ENCODE results near the gene DCAF12. TPM values are rescaled to one million over a fixed set of nuclear protein-coding genes. Genes with fewer than 3 reads are reported as not detected.

Gene DCAF12
- total RNA-seq, 1 experiment from 2014 or later = 40.2 TPM

GRCh38 chr9:34097865-34098264 lies 28.6 kb downstream of the DCAF12 start:
- DNase-seq (ENCODE audit: low read depth, low spot score) (no peak), ATAC-seq (no peak)
- no peak overlapping the region for H3K4me3 ChIP-seq (replicated peaks in 1 of 2; ENCODE audit: low read depth in 1 of 2, low read length in 2 of 2)
- no peaks in the 10 kb centered on the region for H3K9me2 ChIP-seq (ENCODE audit: insufficient read depth)
- H3K4me2 ChIP-seq (ENCODE audit: low read length) = no peak overlapping the region
- no peaks in the 10 kb centered on the region for H3K9me3 ChIP-seq (ENCODE audit: control insufficient read depth in 1 of 2, insufficient read depth in 1 of 2, low read depth in 1 of 2, low read length in 2 of 2)
- intact Hi-C loops (cut with micrococcal nuclease) = no loop called here
- H3K4me1 ChIP-seq (ENCODE audit: control insufficient read depth in 1 of 2, insufficient read depth in 2 of 2, low read length in 2 of 2) = no peaks in the 10 kb centered on the region
- no peak for TF ChIP-seq FOSL1 (IDR thresholded peaks at IDR 0.05; ENCODE audit: low read depth)
- ChIA-PET RAD21 (ENCODE audit: low non-redundant PET in 1 of 2, low total read pairs in 2 of 2, uncharacterized antibody in 2 of 2, unreplicated experiment in 2 of 2) (no interaction called here), POLR2A (interaction anchor here (0.6 kb wide), 1 partner anchor 73 kb away, joined by 3 read pairs; no protein-coding TSS in a partner anchor), CTCF (no interaction called here)
- no TSS peak for BruUV-seq (replicated peaks)
- H3K27ac ChIP-seq (ENCODE audit: low read depth, low read length) = no peak overlapping the region
- peaks cover 33 to 42% of the 10 kb centered on the region in 2 experiments; a peak in 3 of 4 replicates for H3K36me3 ChIP-seq (ENCODE audit: control insufficient read depth in 1 of 2, insufficient read depth in 2 of 2, low read length in 2 of 2)
- H3K27me3 ChIP-seq (ENCODE audit: insufficient read depth, low read length) = no peaks in the 10 kb centered on the region
- no peaks in the 10 kb centered on the region for H3K79me2 ChIP-seq (ENCODE audit: insufficient read depth, low read length)
- no peak overlapping the region for H2AFZ ChIP-seq (ENCODE audit: low read depth, low read length, poor library complexity, severe bottlenecking)
- H4K20me1 ChIP-seq (ENCODE audit: insufficient read depth) = no peaks in the 10 kb centered on the region
- no peak overlapping the region for H3K9ac ChIP-seq (ENCODE audit: low read length)

- Histone ChIP-seq H2AFZ (ENCODE audit: low read depth, low read length, poor library complexity, severe bottlenecking) (no peak overlapping the region), H3K27me3 (ENCODE audit: insufficient read depth, low read length) (no peaks in the 10 kb centered on the region), H3K4me1 (ENCODE audit: control insufficient read depth in 1 of 2, insufficient read depth in 2 of 2, low read length in 2 of 2) (no peaks in the 10 kb centered on the region), H4K20me1 (ENCODE audit: insufficient read depth) (no peaks in the 10 kb centered on the region), H3K9me2 (ENCODE audit: insufficient read depth) (no peaks in the 10 kb centered on the region), H3K79me2 (ENCODE audit: insufficient read depth, low read length) (no peaks in the 10 kb centered on the region), H3K9me3 (ENCODE audit: control insufficient read depth in 1 of 2, insufficient read depth in 1 of 2, low read depth in 1 of 2, low read length in 2 of 2) (no peaks in the 10 kb centered on the region), H3K4me2 (ENCODE audit: low read length) (no peak overlapping the region), H3K27ac (ENCODE audit: low read depth, low read length) (no peak overlapping the region), H3K4me3 (replicated peaks in 1 of 2; ENCODE audit: low read depth in 1 of 2, low read length in 2 of 2) (no peak overlapping the region), H3K9ac (ENCODE audit: low read length) (no peak overlapping the region), H3K36me3 (ENCODE audit: control insufficient read depth in 1 of 2, insufficient read depth in 2 of 2, low read length in 2 of 2) (peaks cover 28 to 46% of the 10 kb centered on the region in 2 experiments; a peak in 3 of 4 replicates)
- ChIA-PET POLR2A (no interaction called here), CTCF (no interaction called here), RAD21 (ENCODE audit: low non-redundant PET in 1 of 2, low total read pairs in 2 of 2, uncharacterized antibody in 2 of 2, unreplicated experiment in 2 of 2) (no interaction called here)
- DNase-seq (ENCODE audit: low read depth, low spot score) (no peak), ATAC-seq (no peak)
- BruUV-seq (replicated peaks) = no TSS peak
- intact Hi-C loops (cut with micrococcal nuclease) = no loop called here
- TF ChIP-seq REST (IDR thresholded peaks at IDR 0.05; ENCODE audit: low read depth) (no peak), CEBPB (IDR thresholded peaks at IDR 0.05; ENCODE audit: low read depth) (no peak), EZH2 (IDR thresholded peaks at IDR 0.05) (no peak)
Measured at GRCh38 chr9:34096751-34097150, 29.7 kb downstream of the DCAF12 start.
